ENCODE data around the gene OGN. TPM values are rescaled to one million over a fixed set of nuclear protein-coding genes. Genes with fewer than 3 reads are reported as not detected.

Gene OGN
- total RNA-seq, 1 experiment from 2014 or later = 0.95 TPM

DNA sequence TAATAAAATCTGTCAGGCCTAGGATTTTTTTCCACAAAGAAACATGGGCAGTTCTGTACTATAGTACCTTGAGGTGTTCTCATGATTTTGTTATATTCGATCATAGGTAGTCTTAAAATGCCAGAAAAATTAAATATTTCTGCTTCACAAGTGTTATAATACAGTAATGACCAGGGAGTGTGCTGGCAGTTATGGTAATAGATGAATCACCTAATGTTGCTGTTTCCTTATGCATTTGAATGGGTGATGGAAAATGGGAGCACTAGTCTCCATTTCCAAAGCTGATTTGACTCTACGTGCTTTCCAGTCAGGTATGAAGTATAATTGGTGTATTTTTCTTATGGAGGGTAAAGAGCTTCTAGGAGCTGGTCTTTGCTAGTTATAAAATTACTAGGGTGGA lies 23.8 kb downstream of the OGN start:
- no peak for DNase-seq (ENCODE audit: low spot score)
- no peak for TF ChIP-seq EZH2 (IDR thresholded peaks at IDR 0.05; ENCODE audit: borderline replicate concordance, low read depth, low read length, poor library complexity, severe bottlenecking)
- TF ChIP-seq, protein P1, sequence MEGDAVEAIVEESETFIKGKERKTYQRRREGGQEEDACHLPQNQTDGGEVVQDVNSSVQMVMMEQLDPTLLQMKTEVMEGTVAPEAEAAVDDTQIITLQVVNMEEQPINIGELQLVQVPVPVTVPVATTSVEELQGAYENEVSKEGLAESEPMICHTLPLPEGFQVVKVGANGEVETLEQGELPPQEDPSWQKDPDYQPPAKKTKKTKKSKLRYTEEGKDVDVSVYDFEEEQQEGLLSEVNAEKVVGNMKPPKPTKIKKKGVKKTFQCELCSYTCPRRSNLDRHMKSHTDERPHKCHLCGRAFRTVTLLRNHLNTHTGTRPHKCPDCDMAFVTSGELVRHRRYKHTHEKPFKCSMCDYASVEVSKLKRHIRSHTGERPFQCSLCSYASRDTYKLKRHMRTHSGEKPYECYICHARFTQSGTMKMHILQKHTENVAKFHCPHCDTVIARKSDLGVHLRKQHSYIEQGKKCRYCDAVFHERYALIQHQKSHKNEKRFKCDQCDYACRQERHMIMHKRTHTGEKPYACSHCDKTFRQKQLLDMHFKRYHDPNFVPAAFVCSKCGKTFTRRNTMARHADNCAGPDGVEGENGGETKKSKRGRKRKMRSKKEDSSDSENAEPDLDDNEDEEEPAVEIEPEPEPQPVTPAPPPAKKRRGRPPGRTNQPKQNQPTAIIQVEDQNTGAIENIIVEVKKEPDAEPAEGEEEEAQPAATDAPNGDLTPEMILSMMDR (conservative IDR thresholded peaks at IDR 0.05; ENCODE audit: low read depth, low read length) = no peak

GRCh38 chr9:92378865-92379560 lies 25.4 kb downstream of the OGN start:
- TF ChIP-seq, protein P1 (conservative IDR thresholded peaks at IDR 0.05; ENCODE audit: low read depth, low read length) = no peak
- no peak for TF ChIP-seq EZH2 (IDR thresholded peaks at IDR 0.05; ENCODE audit: borderline replicate concordance, low read depth, low read length, poor library complexity, severe bottlenecking)
- ChIA-PET CTCF (no interaction called here), POLR2A (ENCODE audit: low non-redundant PET) (no interaction called here)
- peaks cover 28% of the 10 kb centered on the region for H3K4me1 ChIP-seq (ENCODE audit: insufficient read depth, low read length, poor library complexity, severe bottlenecking)
- H3K4me3 ChIP-seq (ENCODE audit: low read depth, low read length, poor library complexity, severe bottlenecking) = peak overlapping the region; percentile 3
- H3K27ac ChIP-seq (ENCODE audit: low read depth, low read length, poor library complexity, severe bottlenecking) = peak overlapping the region; percentile 77
- H3K36me3 ChIP-seq (ENCODE audit: insufficient read depth, low read length, poor library complexity, severe bottlenecking) = no peaks in the 10 kb centered on the region
- BruUV-seq (replicated peaks) = no TSS peak
- DNase-seq (ENCODE audit: low spot score) = peak; percentile 97
- no peaks in the 10 kb centered on the region for H3K27me3 ChIP-seq (replicated peaks; ENCODE audit: insufficient read depth, low read depth, low read length, poor library complexity)
- intact Hi-C loops (cut with micrococcal nuclease; ENCODE audit: unreplicated experiment) = no loop called here
- peaks cover 4% of the 10 kb centered on the region for H3K9me3 ChIP-seq (ENCODE audit: low read depth, low read length, poor library complexity, severe bottlenecking)

More for the DNA sequence above, 23.8 kb downstream of the OGN start:
- POLR2A ChIA-PET (ENCODE audit: low non-redundant PET) = no interaction called here
- intact Hi-C loops (cut with micrococcal nuclease; ENCODE audit: unreplicated experiment) = no loop called here
- CTCF ChIA-PET = no interaction called here
- Histone ChIP-seq H3K36me3 (ENCODE audit: insufficient read depth, low read length, poor library complexity, severe bottlenecking) (no peaks in the 10 kb centered on the region), H3K27ac (ENCODE audit: low read depth, low read length, poor library complexity, severe bottlenecking) (peak overlapping the region; percentile 72), H3K4me1 (ENCODE audit: insufficient read depth, low read length, poor library complexity, severe bottlenecking) (peaks cover 41% of the 10 kb centered on the region), H3K27me3 (replicated peaks; ENCODE audit: insufficient read depth, low read depth, low read length, poor library complexity) (no peaks in the 10 kb centered on the region), H3K9me3 (ENCODE audit: low read depth, low read length, poor library complexity, severe bottlenecking) (peaks cover 3% of the 10 kb centered on the region), H3K4me3 (ENCODE audit: low read depth, low read length, poor library complexity, severe bottlenecking) (no peak overlapping the region)
- BruUV-seq (replicated peaks) = no TSS peak

- ChIA-PET CTCF (no interaction called here), POLR2A (ENCODE audit: low non-redundant PET) (no interaction called here)
- no TSS peak for BruUV-seq (replicated peaks)
- Histone ChIP-seq H3K27me3 (replicated peaks; ENCODE audit: insufficient read depth, low read depth, low read length, poor library complexity) (no peaks in the 10 kb centered on the region), H3K9me3 (ENCODE audit: low read depth, low read length, poor library complexity, severe bottlenecking) (peaks cover 8% of the 10 kb centered on the region), H3K4me1 (ENCODE audit: insufficient read depth, low read length, poor library complexity, severe bottlenecking) (peaks cover 28% of the 10 kb centered on the region), H3K27ac (ENCODE audit: low read depth, low read length, poor library complexity, severe bottlenecking) (peak overlapping the region; percentile 77), H3K36me3 (ENCODE audit: insufficient read depth, low read length, poor library complexity, severe bottlenecking) (no peaks in the 10 kb centered on the region), H3K4me3 (ENCODE audit: low read depth, low read length, poor library complexity, severe bottlenecking) (no peak overlapping the region)
- intact Hi-C loops (cut with micrococcal nuclease; ENCODE audit: unreplicated experiment) = no loop called here
- TF ChIP-seq, protein P1 (conservative IDR thresholded peaks at IDR 0.05; ENCODE audit: low read depth, low read length) = no peak
- TF ChIP-seq EZH2 (IDR thresholded peaks at IDR 0.05; ENCODE audit: borderline replicate concordance, low read depth, low read length, poor library complexity, severe bottlenecking) = no peak
- no peak for DNase-seq (ENCODE audit: low spot score)
These were observed 26.5 kb downstream of the OGN start for GRCh38 chr9:92377876-92378275.
